Esophagus (tissue), 2 donors: Measurements from ENCODE around the gene PLIN4. TPM values are rescaled to one million over a fixed set of nuclear protein-coding genes. Genes with fewer than 3 reads are reported as not detected.

Experiments used
- H3K27ac ChIP-seq, 2 donors: one replicate each; pipeline ENCODE4 v1.5.1; 2013; ENCODE audit warnings: low read depth in 2 of 2, mild to moderate bottlenecking in 2 of 2, inconsistent platforms in 1 of 2, low read length in 1 of 2, moderate library complexity in 1 of 2
- H3K27me3 ChIP-seq, 2 donors: one replicate each; pipeline ENCODE4 v1.6.1; 2013; ENCODE audit warnings: low read length in 2 of 2, control low read depth in 1 of 2, mild to moderate bottlenecking in 1 of 2; ENCODE audit not compliant: insufficient read depth in 2 of 2, control insufficient read depth in 1 of 2
- H3K36me3 ChIP-seq, 2 donors: one replicate each; pipeline ENCODE4 v1.6.1; 2013; ENCODE audit warnings: low read length in 1 of 2; ENCODE audit not compliant: control insufficient read depth in 2 of 2, insufficient read depth in 2 of 2
- H3K4me1 ChIP-seq, 2 donors: one replicate each; pipeline ENCODE4 v1.6.1; 2013; ENCODE audit warnings: low read length in 1 of 2; ENCODE audit not compliant: control insufficient read depth in 2 of 2, insufficient read depth in 2 of 2
- H3K4me3 ChIP-seq, 2 donors: one replicate each; pipeline ENCODE4 v1.5.1; 2013; ENCODE audit warnings: low read length in 2 of 2, mild to moderate bottlenecking in 2 of 2, low read depth in 1 of 2, moderate library complexity in 1 of 2
- H3K9me3 ChIP-seq, 2 donors: one replicate each; pipeline ENCODE4 v1.6.1; 2013; ENCODE audit warnings: mild to moderate bottlenecking in 2 of 2, low read depth in 1 of 2, low read length in 1 of 2, moderate library complexity in 1 of 2; ENCODE audit not compliant: control insufficient read depth in 2 of 2, insufficient read depth in 1 of 2
- WGBS, 2 donors: extraction: QIAGEN DNeasy Blood & Tissue Kit; methylation state at CpG; one replicate each; pipeline ENCODE4 v1.1.7; 2013; 5-methylcytosine and 5-hydroxymethylcytosine counted together
- polyA plus RNA-seq, 2 donors: library from polyadenylated mRNA; stranded (reverse); fragments of 200-250 nt; gene quantifications; one replicate each; pipeline ENCODE4 v1.2.3, GENCODE V29; 2013
- donor health status: healthy with polysubstance abuse.
- donor health status: Bipolar disorder and iron deficiency.

Gene PLIN4
- polyA plus RNA-seq, 2 donors: 2.8 to 4.1 TPM

DNA sequence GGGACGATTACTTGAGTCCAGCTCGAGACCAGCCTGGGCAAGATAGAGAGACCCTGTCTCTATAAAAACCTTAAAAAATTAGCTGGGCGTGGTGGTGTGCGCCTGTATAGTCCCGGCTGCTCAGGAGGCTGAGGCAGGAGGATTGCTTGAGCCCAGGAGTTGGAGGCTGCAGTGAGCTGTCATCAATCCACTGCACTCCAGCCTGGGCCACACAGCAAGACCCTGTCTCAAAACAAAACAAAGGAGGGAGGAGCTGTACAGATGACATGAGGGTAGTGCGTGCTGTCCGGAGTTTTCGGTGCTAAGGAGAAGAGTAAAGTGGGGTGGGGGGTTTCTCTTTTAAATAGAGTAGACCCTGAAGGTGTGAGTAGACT, 23.6 kb downstream of the PLIN4 start:
- WGBS, 2 donors: 96% methylated on average over 8 of the region's 8 CpGs
- Histone ChIP-seq H3K4me3 (no peak overlapping the region), H3K36me3 (peaks cover 13 to 74% of the 10 kb centered on the region in 2 donors), H3K9me3 (no peaks in the 10 kb centered on the region), H3K27me3 (no peaks in the 10 kb centered on the region), H3K4me1 (no peaks in the 10 kb centered on the region), H3K27ac (no peak overlapping the region)

GRCh38 chr19:4493929-4494690, 24.2 kb downstream of the PLIN4 start:
- Histone ChIP-seq H3K27me3 (no peaks in the 10 kb centered on the region), H3K36me3 (peaks cover 14 to 73% of the 10 kb centered on the region in 2 donors), H3K27ac (no peak overlapping the region), H3K4me1 (no peaks in the 10 kb centered on the region), H3K4me3 (no peak overlapping the region), H3K9me3 (no peaks in the 10 kb centered on the region)
- 96% methylated on average over 53 to 61 of the region's 61 CpGs for WGBS, 2 donors

GRCh38 chr19:4493104-4493928, 25.0 kb downstream of the PLIN4 start:
- H3K27ac ChIP-seq: no peak overlapping the region
- no peaks in the 10 kb centered on the region for H3K4me1 ChIP-seq
- peaks cover 0 to 2% of the 10 kb centered on the region in 2 donors for H3K9me3 ChIP-seq
- no peak overlapping the region for H3K4me3 ChIP-seq
- no peaks in the 10 kb centered on the region for H3K27me3 ChIP-seq
- 95% methylated on average over 27 to 41 of the region's 41 CpGs for WGBS, 2 donors
- H3K36me3 ChIP-seq: peaks cover 14 to 72% of the 10 kb centered on the region in 2 donors

- Histone ChIP-seq H3K4me3 (no peak overlapping the region), H3K4me1 (no peaks in the 10 kb centered on the region), H3K27ac (no peak overlapping the region), H3K27me3 (no peaks in the 10 kb centered on the region), H3K36me3 (peaks cover 14 to 68% of the 10 kb centered on the region in 2 donors), H3K9me3 (peaks cover 0 to 2% of the 10 kb centered on the region in 2 donors)
- WGBS, 2 donors: 96% methylated on average over 3 of the region's 3 CpGs
These were observed 25.8 kb downstream of the PLIN4 start for GRCh38 chr19:4492337-4493103.

GRCh38 chr19:4491446-4491845, 26.8 kb downstream of the PLIN4 start:
- Histone ChIP-seq H3K9me3 (peaks cover 0 to 2% of the 10 kb centered on the region in 2 donors), H3K36me3 (peaks cover 14 to 65% of the 10 kb centered on the region in 2 donors), H3K27ac (no peak overlapping the region), H3K4me1 (no peaks in the 10 kb centered on the region), H3K4me3 (no peak overlapping the region), H3K27me3 (no peaks in the 10 kb centered on the region)
- 96 to 97% methylated on average over 21 of the region's 21 CpGs for WGBS, 2 donors

DNA sequence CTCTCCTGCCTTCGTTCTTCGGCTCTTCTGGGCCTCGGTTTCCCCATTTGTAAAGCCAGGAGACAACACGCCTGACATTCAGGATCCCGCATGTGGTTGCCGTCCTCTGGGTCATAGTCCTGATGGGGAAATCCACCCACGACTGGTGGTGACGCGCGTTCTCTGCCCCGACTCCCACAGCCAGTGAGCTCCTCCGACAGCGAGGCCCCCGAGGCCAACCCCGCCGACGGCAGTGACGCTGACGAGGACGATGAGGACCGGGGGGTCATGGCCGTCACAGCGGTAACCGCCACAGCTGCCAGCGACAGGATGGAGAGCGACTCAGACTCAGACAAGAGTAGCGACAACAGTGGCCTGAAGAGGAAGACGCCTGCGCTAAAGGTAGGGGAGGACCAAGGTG, 29.8 kb downstream of the PLIN4 start:
- Histone ChIP-seq H3K9me3 (peaks cover 0 to 2% of the 10 kb centered on the region in 2 donors), H3K4me1 (no peaks in the 10 kb centered on the region), H3K4me3 (no peak overlapping the region), H3K27me3 (no peaks in the 10 kb centered on the region), H3K27ac (no peak overlapping the region), H3K36me3 (peaks cover 3 to 45% of the 10 kb centered on the region in 2 donors)
- 93 to 94% methylated on average over 29 of the region's 29 CpGs for WGBS, 2 donors

GRCh38 chr19:4487572-4487971, 30.7 kb downstream of the PLIN4 start:
- Histone ChIP-seq H3K27ac (no peak overlapping the region), H3K4me1 (no peaks in the 10 kb centered on the region), H3K36me3 (peaks cover 3 to 41% of the 10 kb centered on the region in 2 donors), H3K9me3 (peaks cover 0 to 2% of the 10 kb centered on the region in 2 donors), H3K4me3 (no peak overlapping the region), H3K27me3 (no peaks in the 10 kb centered on the region)
- WGBS, 2 donors: 88 to 92% methylated on average over 11 of the region's 11 CpGs

DNA sequence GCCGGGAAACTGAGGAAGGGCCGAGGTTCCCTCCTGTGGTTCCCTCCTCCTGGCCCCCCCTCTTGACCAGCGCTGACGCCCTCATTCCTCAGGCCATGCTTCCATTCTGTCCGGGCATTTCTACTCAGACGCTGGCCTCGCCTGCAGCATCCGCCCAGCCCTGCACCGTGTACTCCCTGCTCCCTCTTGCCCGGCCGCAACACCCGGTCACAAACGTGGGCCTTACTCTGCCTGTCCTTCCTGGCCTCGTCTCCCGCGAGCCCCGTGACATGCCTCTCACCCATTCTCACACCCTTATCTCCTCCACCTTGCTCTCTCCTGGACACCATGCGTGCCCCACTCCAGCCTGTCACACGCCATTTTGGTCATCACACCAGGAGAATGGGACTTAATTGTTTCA, 34.9 kb downstream of the PLIN4 start:
- H3K4me3 ChIP-seq: no peak overlapping the region
- H3K36me3 ChIP-seq: peaks cover 0 to 13% of the 10 kb centered on the region in 2 donors
- H3K27me3 ChIP-seq: no peaks in the 10 kb centered on the region
- WGBS, 2 donors: 90 to 94% methylated on average over 19 of the region's 19 CpGs
- H3K27ac ChIP-seq: no peak overlapping the region
- H3K9me3 ChIP-seq: peaks cover 0 to under 1% of the 10 kb centered on the region in 2 donors
- H3K4me1 ChIP-seq: no peaks in the 10 kb centered on the region

DNA sequence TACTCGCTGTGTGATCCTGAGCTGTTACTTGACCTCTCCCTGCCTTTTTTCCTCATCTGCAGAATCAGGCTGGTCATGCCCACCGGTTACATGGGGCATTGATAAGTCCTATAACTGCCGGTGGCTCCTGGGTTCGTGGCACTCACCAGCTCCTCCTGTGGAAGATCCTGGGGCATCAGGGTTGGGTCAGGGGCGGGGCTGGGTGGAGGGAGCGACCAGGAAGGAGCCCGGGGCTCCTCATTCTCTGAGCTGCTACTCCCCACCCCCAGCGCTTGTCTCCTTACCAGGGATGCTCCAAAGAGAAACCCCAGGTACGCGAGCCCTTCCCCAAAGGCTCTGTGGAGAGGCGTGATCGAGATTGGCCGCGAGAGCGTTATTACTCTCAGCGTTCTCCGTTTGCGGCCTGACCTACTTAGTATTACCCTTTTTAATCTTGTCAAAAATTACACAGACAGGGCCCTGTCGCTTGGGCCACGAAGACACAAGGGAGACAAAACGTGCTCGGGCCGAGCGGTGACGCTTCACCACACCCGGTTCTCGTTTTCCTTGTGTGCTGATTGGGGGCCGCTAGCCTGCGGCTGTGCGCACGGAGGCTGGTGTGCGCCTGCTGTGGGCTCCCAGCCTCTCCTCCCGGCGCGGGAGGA, 35.4 kb downstream of the PLIN4 start:
- H3K4me1 ChIP-seq: no peaks in the 10 kb centered on the region
- no peak overlapping the region for H3K27ac ChIP-seq
- H3K36me3 ChIP-seq: peaks cover 0 to 13% of the 10 kb centered on the region in 2 donors
- H3K9me3 ChIP-seq: no peaks in the 10 kb centered on the region
- H3K27me3 ChIP-seq: no peaks in the 10 kb centered on the region
- no peak overlapping the region for H3K4me3 ChIP-seq
- 92 to 93% methylated on average over 35 of the region's 35 CpGs for WGBS, 2 donors
